Central memory CD8-positive, alpha-beta T cell (primary cell): ENCODE results near the gene PI4KA.
"Not testable (repeated sequence)": the region's sequence is repeated elsewhere in the genome, so short reads cannot be mapped to it uniquely, and the experiment has no call there.

Experiments used
- ATAC-seq: fragments of 150-1000 bp; cut with Tn5 transposase; replicated peaks from 2 replicates; pipeline ENCODE4 v1.10.0; 2022; ENCODE audit warnings: mild to moderate bottlenecking, moderate FRiP score, moderate number of reproducible peaks; ENCODE audit not compliant: poor library complexity, severe bottlenecking; ENCODE audit errors: extremely low read depth
- DNase-seq, 2 donors: peaks; one replicate each; pipeline ENCODE4 v3.0.0; 2021; ENCODE audit warnings: low spot score in 2 of 2
- H3K27ac Mint-ChIP-seq: one replicate; pipeline ENCODE4 v1.8.0; 2022; ENCODE audit warnings: low read depth, mild to moderate bottlenecking, moderate library complexity, mixed read lengths
- H3K27me3 Mint-ChIP-seq: one replicate; pipeline ENCODE4 v1.8.0; 2022; ENCODE audit warnings: mixed read lengths
- H3K36me3 Mint-ChIP-seq: one replicate; pipeline ENCODE4 v1.8.0; 2022; ENCODE audit warnings: mild to moderate bottlenecking, moderate library complexity, mixed read lengths; ENCODE audit not compliant: insufficient read depth
- H3K4me1 Mint-ChIP-seq: one replicate; pipeline ENCODE4 v1.8.0; 2022; ENCODE audit warnings: mixed read lengths
- H3K4me3 Mint-ChIP-seq: one replicate; pipeline ENCODE4 v1.8.0; 2022; ENCODE audit warnings: mild to moderate bottlenecking, moderate library complexity, mixed read lengths
- H3K9me3 Mint-ChIP-seq: one replicate; pipeline ENCODE4 v1.8.0; 2022; ENCODE audit warnings: mixed read lengths

PI4KA gene

GRCh38 chr22:20834206-20834605 is 24.4 kb downstream of the PI4KA start:
- H3K36me3 Mint-ChIP-seq: peaks cover 38% of the 10 kb centered on the region
- H3K27ac Mint-ChIP-seq: peak overlapping the region; percentile 25

GRCh38 chr22:20833225-20833665 is 25.4 kb downstream of the PI4KA start:
- no peak for DNase-seq
- no peak overlapping the region for H3K27ac Mint-ChIP-seq
- H3K36me3 Mint-ChIP-seq: peaks cover 44% of the 10 kb centered on the region
- H3K4me1 Mint-ChIP-seq: peaks cover 7% of the 10 kb centered on the region
- ATAC-seq: no peak
- no peaks in the 10 kb centered on the region for H3K27me3 Mint-ChIP-seq
- H3K4me3 Mint-ChIP-seq: no peak overlapping the region
- no peaks in the 10 kb centered on the region for H3K9me3 Mint-ChIP-seq

More at GRCh38 chr22:20834206-20834605, 24.4 kb downstream of the PI4KA start:
- H3K9me3 Mint-ChIP-seq: no peaks in the 10 kb centered on the region
- no peak for DNase-seq
- no peak overlapping the region for H3K4me3 Mint-ChIP-seq
- H3K4me1 Mint-ChIP-seq: peaks cover 12% of the 10 kb centered on the region
- no peak for ATAC-seq
- H3K27me3 Mint-ChIP-seq: no peaks in the 10 kb centered on the region

GRCh38 chr22:20829491-20830134 is 29.0 kb downstream of the PI4KA start:
- H3K9me3 Mint-ChIP-seq: no peaks in the 10 kb centered on the region
- H3K27me3 Mint-ChIP-seq: no peaks in the 10 kb centered on the region
- H3K27ac Mint-ChIP-seq: no peak overlapping the region
- ATAC-seq (no peak), DNase-seq (no peak)
- no peak overlapping the region for H3K4me3 Mint-ChIP-seq
- peaks cover 6% of the 10 kb centered on the region for H3K4me1 Mint-ChIP-seq
- H3K36me3 Mint-ChIP-seq: peaks cover 51% of the 10 kb centered on the region

GRCh38 chr22:20826373-20827152 is 32.0 kb downstream of the PI4KA start:
- ATAC-seq, H3K27me3 Mint-ChIP-seq, H3K4me3 Mint-ChIP-seq, H3K4me1 Mint-ChIP-seq, H3K27ac Mint-ChIP-seq, DNase-seq, H3K9me3 Mint-ChIP-seq: not testable (repeated sequence)
- H3K36me3 Mint-ChIP-seq: peaks cover 48% of the 10 kb centered on the region

GRCh38 chr22:20825624-20826023 is 33.0 kb downstream of the PI4KA start:
- Mint-ChIP-seq H3K4me1 (no peaks in the 10 kb centered on the region), H3K9me3 (no peaks in the 10 kb centered on the region), H3K36me3 (peaks cover 42% of the 10 kb centered on the region), H3K27ac (no peak overlapping the region), H3K4me3 (no peak overlapping the region), H3K27me3 (no peaks in the 10 kb centered on the region)
- ATAC-seq: no peak
- DNase-seq: no peak

GRCh38 chr22:20825216-20825615 is 33.4 kb downstream of the PI4KA start:
- H3K9me3 Mint-ChIP-seq, ATAC-seq, H3K27ac Mint-ChIP-seq, H3K4me1 Mint-ChIP-seq, H3K4me3 Mint-ChIP-seq, H3K27me3 Mint-ChIP-seq, DNase-seq: not testable (repeated sequence)
- H3K36me3 Mint-ChIP-seq: peaks cover 41% of the 10 kb centered on the region

- no peak for ATAC-seq
- DNase-seq: no peak
- no peak overlapping the region for H3K27ac Mint-ChIP-seq
- no peaks in the 10 kb centered on the region for H3K4me1 Mint-ChIP-seq
- H3K9me3 Mint-ChIP-seq: no peaks in the 10 kb centered on the region
- no peak overlapping the region for H3K4me3 Mint-ChIP-seq
- no peaks in the 10 kb centered on the region for H3K27me3 Mint-ChIP-seq
- peaks cover 42% of the 10 kb centered on the region for H3K36me3 Mint-ChIP-seq
These were observed 35.3 kb downstream of the PI4KA start for GRCh38 chr22:20823264-20823663.

- H3K27me3 Mint-ChIP-seq: no peaks in the 10 kb centered on the region
- H3K27ac Mint-ChIP-seq: no peak overlapping the region
- H3K4me3 Mint-ChIP-seq: no peak overlapping the region
- peaks cover 44% of the 10 kb centered on the region for H3K36me3 Mint-ChIP-seq
- no peak for DNase-seq
- H3K4me1 Mint-ChIP-seq: no peaks in the 10 kb centered on the region
- H3K9me3 Mint-ChIP-seq: no peaks in the 10 kb centered on the region
- no peak for ATAC-seq
These were observed 36.4 kb downstream of the PI4KA start for GRCh38 chr22:20822240-20822639.

- not testable (repeated sequence) for H3K27me3 Mint-ChIP-seq, H3K4me3 Mint-ChIP-seq, H3K9me3 Mint-ChIP-seq, H3K27ac Mint-ChIP-seq, ATAC-seq, H3K4me1 Mint-ChIP-seq, DNase-seq
- H3K36me3 Mint-ChIP-seq: peaks cover 49% of the 10 kb centered on the region
These were observed 36.8 kb downstream of the PI4KA start for GRCh38 chr22:20821717-20822239.

- Mint-ChIP-seq H3K27me3 (no peaks in the 10 kb centered on the region), H3K9me3 (no peaks in the 10 kb centered on the region), H3K27ac (no peak overlapping the region), H3K36me3 (peaks cover 61% of the 10 kb centered on the region), H3K4me3 (no peak overlapping the region), H3K4me1 (no peaks in the 10 kb centered on the region)
- ATAC-seq: no peak
- no peak for DNase-seq
These were observed 39.1 kb downstream of the PI4KA start for GRCh38 chr22:20819471-20819870.

GRCh38 chr22:20818471-20818870 is 40.1 kb downstream of the PI4KA start:
- H3K9me3 Mint-ChIP-seq: no peaks in the 10 kb centered on the region
- no peaks in the 10 kb centered on the region for H3K27me3 Mint-ChIP-seq
- peaks cover 62% of the 10 kb centered on the region for H3K36me3 Mint-ChIP-seq
- peak overlapping the region; percentile 17 for H3K27ac Mint-ChIP-seq
- H3K4me1 Mint-ChIP-seq: no peaks in the 10 kb centered on the region
- no peak for ATAC-seq
- no peak for DNase-seq
- H3K4me3 Mint-ChIP-seq: no peak overlapping the region

- Mint-ChIP-seq H3K27ac (no peak overlapping the region), H3K36me3 (peaks cover 61% of the 10 kb centered on the region), H3K4me3 (no peak overlapping the region), H3K9me3 (no peaks in the 10 kb centered on the region), H3K27me3 (no peaks in the 10 kb centered on the region), H3K4me1 (no peaks in the 10 kb centered on the region)
- no peak for DNase-seq
- no peak for ATAC-seq
These were observed 42.1 kb downstream of the PI4KA start for GRCh38 chr22:20816559-20816958.
